TTC549 (cell line): ENCODE results near the gene MAPKAPK2.

Source experiments
- FAIRE-seq: peaks from 2 replicates; lab custom pipeline; 2012; peaks lifted over from hg19 to GRCh38; lab: Jason Lieb, UNC

Gene MAPKAPK2

GRCh38 chr1:206661161-206661820 is 23.4 kb upstream of the MAPKAPK2 start:
- FAIRE-seq: no peak

GRCh38 chr1:206662396-206663092 is 22.2 kb upstream of the MAPKAPK2 start:
- FAIRE-seq: no peak

GRCh38 chr1:206663362-206663761 is 21.3 kb upstream of the MAPKAPK2 start:
- no peak for FAIRE-seq

DNA sequence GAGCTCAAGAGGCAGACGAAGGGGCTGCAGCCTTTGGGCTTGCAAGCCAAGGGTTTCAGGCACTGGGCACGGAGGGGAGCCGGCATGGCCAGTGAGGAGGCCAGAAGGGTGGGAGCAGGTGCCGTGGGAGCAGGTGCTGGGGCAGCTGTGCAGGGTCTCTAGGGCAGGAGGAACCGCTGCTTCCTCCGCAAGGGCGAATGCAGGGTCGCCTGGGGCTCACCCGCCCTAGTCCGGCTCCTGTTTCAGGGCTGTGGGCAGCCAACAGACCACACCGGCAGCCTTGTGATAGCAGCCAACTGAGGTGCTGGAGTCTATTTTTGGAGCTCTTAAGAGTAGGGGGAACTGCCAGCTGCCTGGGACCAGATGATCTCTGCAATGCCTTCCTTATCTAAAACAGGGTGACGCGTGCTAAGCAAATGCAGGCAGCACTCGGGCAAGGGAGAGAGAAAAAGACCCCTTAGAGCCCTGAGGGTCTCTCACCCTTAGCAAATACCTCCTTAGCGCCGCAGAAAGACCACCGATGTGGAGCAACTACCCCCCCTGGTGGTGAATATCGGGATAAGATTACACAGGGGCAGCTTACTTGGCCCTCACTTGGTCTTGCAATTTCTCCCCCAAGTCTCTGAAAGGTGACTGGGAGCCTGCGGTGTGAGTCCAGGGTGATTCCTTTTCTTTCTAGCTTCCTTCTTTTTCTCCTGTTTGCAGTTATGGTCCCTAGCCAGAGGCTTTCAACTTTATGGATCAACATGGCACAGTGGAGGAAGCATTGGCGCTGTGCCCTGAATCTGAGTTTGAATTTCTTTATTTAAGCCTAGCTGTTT is 20.7 kb upstream of the MAPKAPK2 start:
- no peak for FAIRE-seq

- no peak for FAIRE-seq
Observed at GRCh38 chr1:206664740-206665139, 20.0 kb upstream of the MAPKAPK2 start.

- FAIRE-seq: no peak
Observed at GRCh38 chr1:206666031-206666561, 18.6 kb upstream of the MAPKAPK2 start.

DNA sequence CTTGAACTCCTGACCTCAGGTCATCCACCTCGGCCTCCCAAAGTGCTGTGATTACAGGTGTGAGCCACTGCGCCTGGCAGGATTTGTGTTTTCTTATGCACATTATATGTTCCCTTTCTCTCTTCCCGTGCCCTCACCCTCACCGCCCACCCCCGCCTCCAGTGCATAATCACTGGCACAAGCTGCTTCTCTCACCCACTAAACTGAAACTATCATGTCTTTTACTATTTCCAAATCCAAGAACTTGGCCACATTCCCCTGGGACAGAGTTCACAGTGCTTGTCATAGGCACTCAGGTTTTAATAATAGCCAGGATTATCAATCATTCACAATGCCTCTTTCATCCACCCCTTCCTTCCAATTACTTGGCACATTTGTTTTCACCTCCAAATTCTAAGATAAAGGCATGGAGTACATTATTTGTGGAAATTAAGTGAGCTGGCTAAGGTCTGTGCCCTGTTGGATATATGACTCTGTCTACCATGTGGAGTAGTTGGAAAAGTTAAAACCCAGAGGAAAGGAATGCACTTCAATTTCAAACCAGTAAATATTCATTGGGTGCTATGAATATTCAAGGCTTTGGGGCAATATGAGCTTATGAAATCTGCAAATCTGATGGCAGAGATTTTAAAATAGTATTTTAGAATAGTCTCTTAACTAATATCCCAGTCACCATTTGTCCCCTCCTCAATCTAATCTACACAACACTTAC is 17.6 kb upstream of the MAPKAPK2 start:
- FAIRE-seq: no peak

DNA sequence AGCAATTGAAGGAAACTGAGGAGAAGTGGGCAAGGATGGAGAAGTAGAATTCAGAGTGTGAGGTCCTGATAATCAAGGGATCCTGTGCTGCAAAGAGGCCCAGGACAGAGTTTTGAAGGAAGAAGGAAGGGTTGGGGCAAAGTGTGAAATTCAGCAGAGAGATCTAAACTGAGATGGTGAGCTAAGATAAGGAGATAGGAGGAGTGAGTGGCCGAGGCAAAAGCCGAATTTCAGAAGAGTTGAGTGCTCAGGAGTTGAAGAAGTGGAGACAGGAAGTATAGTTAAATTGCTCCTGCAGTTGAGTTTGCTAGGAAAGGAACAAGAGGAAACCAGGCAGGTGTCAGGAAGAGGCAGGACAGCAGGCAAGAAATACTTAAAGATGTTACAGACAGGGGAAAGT is 16.4 kb upstream of the MAPKAPK2 start:
- no peak for FAIRE-seq

DNA sequence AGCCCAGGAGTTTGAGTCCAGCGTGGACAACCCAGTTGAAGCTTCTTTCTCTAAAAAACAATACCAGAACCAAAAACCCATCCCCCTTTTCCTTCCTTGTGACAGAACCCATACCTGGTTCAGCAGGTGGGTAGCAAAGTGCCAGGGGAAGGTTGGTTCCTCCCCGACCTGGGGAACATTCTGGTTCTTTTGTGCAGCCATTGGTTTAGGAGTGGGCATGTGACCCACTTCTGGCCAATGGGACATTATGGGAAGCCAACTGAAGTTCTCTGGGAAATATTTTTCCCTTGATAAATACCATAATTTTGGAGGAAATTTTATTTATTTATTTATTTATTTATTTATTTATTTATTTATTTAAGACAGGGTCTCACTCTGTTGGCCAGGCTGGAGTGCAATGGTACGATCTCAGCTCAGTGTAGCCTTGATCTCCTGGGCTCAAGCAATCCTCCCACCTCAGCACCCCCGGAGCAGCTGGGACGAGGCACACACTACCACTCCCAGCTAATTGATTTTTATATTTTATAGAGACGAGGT is 15.8 kb upstream of the MAPKAPK2 start:
- no peak for FAIRE-seq

GRCh38 chr1:206672011-206672688 is 12.6 kb upstream of the MAPKAPK2 start:
- no peak for FAIRE-seq

- no peak for FAIRE-seq
Observed at GRCh38 chr1:206672844-206673758, 11.6 kb upstream of the MAPKAPK2 start.

- FAIRE-seq: no peak
Observed at GRCh38 chr1:206674236-206674635, 10.5 kb upstream of the MAPKAPK2 start.

DNA sequence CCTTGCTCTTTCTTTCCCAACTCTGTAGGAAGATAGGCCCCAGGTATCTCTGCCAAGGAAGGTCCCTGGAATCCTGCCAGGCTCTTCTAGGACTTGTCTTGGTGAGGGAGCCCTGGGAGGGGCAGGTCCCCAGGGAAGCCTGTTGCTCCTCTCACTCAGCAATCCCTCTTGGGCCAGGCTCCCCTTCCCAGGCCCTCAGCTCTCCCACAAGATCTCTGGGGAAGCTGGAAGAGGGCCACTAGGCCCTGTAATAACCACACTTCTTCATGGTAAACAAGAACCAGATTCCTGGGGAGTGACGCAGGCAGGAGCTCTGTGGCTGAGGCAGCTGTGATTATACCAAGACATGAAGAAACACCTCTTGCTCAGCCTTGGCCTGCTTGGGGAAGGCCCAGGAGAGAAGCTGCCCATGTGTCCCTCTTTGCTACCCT is 9.9 kb upstream of the MAPKAPK2 start:
- no peak for FAIRE-seq

GRCh38 chr1:206676499-206676898 is 8.2 kb upstream of the MAPKAPK2 start:
- FAIRE-seq: no peak

DNA sequence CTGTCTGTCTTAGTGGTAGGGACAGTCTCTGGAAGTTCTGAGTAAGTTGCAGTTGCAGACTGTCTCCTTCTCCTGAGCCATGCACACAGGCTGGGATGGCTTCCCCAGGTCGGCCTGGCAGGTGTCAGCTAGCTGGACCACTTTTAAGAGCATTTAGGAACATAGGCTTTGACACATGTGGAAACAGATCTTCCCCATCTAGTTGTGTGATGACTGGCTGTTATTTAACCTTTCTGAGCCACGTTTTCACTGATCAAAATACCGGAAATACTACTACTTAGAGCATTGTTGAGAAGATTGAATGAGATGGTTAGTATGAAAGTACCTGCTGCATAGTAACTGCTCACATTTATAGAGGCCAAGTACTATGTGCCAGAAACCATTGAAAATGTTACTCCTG is 6.2 kb upstream of the MAPKAPK2 start:
- FAIRE-seq: no peak

DNA sequence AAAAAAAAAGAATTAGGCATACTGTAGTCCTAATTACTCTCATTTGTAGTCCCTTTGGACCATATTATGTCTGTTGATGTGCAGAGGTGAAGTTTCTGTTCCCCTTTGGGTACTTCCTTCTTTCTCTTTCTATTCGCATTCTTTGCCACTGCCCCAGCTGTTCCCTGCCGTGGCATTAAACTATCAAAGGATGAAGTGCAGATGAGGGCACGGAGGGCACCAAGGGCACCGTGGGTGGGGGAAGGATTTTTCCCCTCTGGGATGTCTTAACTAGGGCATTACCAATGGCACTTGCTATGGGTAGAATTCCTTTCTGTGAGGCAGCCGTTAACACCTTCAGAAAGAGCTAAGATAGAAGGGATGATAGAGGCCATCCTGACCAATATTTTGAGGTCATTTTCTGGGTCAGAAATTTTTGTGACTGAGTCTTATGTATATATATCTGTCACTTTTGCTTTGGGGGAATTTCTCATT is 4.9 kb upstream of the MAPKAPK2 start:
- FAIRE-seq: no peak

DNA sequence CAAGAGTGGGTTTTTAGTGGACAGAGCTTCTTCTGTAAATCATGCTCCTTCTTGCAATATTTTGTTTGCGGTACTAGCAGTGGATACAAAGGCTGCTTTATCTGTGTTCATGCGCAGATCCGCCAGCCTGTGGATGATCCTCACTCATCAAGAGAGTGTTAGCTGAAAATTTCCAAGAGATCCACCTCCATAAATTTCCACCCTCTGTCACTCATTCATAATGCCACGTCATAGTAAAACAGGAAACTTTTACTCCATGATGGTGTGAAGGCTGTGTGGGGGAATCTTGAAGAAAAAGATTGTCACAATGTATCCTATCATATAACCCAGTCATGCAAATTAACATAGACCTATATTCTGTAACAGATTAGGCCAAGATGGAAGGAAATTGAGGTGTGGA is 4.4 kb upstream of the MAPKAPK2 start:
- FAIRE-seq: no peak

- FAIRE-seq: no peak
Observed at GRCh38 chr1:206681359-206681758, 3.3 kb upstream of the MAPKAPK2 start.

DNA sequence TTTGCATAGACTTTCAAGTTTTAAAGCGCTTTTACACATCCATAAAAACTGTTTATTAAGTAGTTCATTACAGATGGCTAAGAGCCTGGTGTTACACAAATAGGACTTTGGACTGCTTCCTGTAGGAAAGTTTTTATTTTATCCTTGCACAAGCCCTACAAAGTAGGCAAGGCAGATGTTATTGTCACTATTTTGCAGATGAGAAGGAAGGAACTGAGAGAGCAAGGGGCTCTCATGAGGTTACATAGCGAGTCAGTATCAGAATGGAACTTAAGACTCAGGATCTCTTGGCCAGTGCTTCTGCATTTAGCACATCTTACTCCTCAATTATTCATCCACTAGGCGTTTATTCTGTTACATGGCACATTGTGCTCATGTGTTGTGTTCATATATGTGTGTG is 2.6 kb upstream of the MAPKAPK2 start:
- no peak for FAIRE-seq

DNA sequence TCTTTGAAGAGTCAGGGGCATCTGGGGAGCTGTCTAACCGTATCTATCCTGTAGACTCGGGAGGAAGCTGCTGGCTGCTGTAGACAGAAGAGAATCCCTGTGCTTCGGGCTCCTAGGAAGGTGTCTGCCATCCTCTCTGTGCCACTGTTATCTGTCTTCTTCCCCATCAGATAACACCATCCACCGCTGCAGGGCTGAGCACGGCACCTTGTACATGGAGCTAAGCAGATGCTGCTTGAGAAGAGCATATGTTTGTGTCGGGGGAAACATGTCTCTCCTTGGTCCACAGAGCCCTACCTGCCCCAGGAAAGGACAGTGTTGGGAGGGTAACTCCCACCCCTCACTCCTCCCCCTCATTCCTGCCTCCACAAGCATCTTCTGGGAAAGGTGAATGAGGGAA is 1.4 kb upstream of the MAPKAPK2 start:
- FAIRE-seq: no peak
